ENCODE data around the gene SCAMP5. TPM values are rescaled to one million over a fixed set of nuclear protein-coding genes. Genes with fewer than 3 reads are reported as not detected.

SCAMP5 gene
- total RNA-seq, 1 donor from 2014 or later: 13.9 TPM

DNA sequence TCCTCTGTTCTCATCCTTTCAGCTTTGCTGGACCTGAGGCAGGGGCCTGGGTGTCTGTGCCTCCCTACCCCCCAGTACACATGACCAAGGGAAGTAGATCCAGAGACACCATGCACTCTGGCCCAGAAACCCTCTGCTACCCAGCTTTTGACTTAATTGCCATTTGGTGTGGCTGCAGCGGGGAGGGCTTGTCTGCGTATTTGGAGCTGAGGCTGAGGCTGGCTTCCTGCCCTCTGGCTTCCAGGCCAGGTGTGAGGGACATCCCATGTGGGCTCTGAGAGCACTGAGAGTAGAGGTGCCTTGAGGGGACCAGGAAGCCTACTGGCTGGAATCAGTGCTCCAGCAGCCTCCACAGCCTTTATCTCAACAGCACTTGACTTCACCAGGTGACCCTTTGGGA lies 54.9 kb downstream of the SCAMP5 start:
- no peaks in the 10 kb centered on the region for H3K36me3 ChIP-seq (ENCODE audit: control insufficient read depth, insufficient read depth, low read length)
- TF ChIP-seq, protein P1, sequence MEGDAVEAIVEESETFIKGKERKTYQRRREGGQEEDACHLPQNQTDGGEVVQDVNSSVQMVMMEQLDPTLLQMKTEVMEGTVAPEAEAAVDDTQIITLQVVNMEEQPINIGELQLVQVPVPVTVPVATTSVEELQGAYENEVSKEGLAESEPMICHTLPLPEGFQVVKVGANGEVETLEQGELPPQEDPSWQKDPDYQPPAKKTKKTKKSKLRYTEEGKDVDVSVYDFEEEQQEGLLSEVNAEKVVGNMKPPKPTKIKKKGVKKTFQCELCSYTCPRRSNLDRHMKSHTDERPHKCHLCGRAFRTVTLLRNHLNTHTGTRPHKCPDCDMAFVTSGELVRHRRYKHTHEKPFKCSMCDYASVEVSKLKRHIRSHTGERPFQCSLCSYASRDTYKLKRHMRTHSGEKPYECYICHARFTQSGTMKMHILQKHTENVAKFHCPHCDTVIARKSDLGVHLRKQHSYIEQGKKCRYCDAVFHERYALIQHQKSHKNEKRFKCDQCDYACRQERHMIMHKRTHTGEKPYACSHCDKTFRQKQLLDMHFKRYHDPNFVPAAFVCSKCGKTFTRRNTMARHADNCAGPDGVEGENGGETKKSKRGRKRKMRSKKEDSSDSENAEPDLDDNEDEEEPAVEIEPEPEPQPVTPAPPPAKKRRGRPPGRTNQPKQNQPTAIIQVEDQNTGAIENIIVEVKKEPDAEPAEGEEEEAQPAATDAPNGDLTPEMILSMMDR (IDR thresholded peaks at IDR 0.05; ENCODE audit: insufficient read depth, low read length, poor library complexity, severe bottlenecking): no peak
- no peaks in the 10 kb centered on the region for H3K27me3 ChIP-seq (ENCODE audit: control insufficient read depth, insufficient read depth, low read length)
- no peak for DNase-seq (ENCODE audit: low read depth)
- no peak overlapping the region for H3K4me3 ChIP-seq (ENCODE audit: low read depth, low read length)

DNA sequence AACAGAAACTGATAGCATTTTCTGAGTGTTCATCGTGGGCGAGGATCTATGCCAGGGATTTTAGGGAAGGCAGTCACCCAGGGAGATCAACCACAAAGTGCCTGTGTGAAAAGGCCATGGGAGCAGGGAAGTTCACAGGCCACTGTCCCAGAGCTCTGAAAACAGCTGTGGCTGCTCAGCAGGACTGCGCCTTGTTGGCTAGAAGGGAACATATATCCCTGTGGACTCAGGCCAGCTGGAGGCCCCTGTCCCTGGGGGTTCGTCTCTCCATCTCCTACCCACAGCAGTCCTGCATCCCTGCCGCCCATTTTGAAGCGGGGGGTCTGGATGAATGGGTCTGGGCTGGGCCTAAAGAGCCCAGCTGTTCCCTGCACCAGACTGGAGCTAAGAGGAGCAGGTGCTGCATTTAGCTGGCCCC lies 55.8 kb downstream of the SCAMP5 start:
- H3K27me3 ChIP-seq (ENCODE audit: control insufficient read depth, insufficient read depth, low read length): no peaks in the 10 kb centered on the region
- no peak overlapping the region for H3K4me3 ChIP-seq (ENCODE audit: low read depth, low read length)
- H3K36me3 ChIP-seq (ENCODE audit: control insufficient read depth, insufficient read depth, low read length): no peaks in the 10 kb centered on the region
- TF ChIP-seq, protein P1 (IDR thresholded peaks at IDR 0.05; ENCODE audit: insufficient read depth, low read length, poor library complexity, severe bottlenecking): no peak
- no peak for DNase-seq (ENCODE audit: low read depth)

DNA sequence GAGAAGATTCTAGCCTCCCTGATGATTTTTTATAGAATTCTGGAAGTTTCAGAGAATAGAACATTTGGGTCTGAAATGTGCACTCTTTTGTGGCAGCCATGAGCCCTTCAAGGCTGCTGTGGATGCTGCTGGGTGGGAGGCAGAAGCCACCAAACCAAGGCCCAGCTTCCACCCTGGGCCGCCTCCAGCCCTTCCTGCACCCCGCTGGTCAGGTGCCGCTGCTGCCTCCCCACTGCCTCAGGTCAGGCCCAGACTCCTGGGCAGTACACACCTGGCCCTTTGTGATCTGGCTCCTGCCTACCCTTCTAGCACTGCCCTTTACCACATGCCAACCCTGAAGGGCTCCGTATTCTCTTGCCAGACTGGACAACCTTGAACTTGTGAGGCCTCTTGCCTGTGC lies 56.3 kb downstream of the SCAMP5 start:
- no peaks in the 10 kb centered on the region for H3K27me3 ChIP-seq (ENCODE audit: control insufficient read depth, insufficient read depth, low read length)
- DNase-seq (ENCODE audit: low read depth): no peak
- no peak overlapping the region for H3K4me3 ChIP-seq (ENCODE audit: low read depth, low read length)
- H3K36me3 ChIP-seq (ENCODE audit: control insufficient read depth, insufficient read depth, low read length): no peaks in the 10 kb centered on the region
- TF ChIP-seq, protein P1 (IDR thresholded peaks at IDR 0.05; ENCODE audit: insufficient read depth, low read length, poor library complexity, severe bottlenecking): no peak

DNA sequence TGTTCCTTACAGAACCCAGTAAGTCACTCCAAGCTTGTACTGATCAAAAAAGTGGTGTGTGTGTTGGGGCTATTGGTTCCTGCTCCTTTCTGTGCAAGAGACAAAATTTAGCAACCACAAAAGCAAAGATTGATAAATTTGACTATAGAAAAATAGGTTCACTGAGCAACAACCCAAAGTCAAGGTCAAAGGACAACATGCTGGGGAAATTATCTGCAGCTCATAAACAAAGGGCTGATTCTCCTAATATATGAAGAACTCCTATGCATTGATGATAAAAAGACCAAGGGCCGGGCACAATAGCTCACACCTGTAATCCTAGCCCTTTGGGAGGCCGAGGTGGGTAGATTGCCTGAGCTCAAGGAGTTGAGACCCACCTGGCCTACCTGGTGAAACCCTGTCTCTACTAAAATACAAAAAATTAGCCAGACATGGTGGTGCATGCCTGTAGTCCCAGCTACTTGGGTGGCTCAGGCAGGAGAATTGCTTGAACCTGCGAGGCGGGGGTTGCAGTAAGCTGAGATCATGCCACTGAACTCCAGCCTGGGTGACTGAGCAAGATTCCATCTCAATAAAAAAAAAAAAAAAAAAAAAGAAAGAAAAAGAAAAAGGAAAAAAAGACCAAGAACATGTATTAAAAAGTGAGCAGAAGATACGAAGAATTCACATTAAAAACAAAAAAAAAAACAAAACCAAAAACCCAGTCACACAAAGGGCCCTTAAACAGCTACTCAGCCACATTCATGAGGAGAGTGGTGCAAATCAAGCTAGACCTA lies 57.8 kb downstream of the SCAMP5 start:
- DNase-seq (ENCODE audit: low read depth): no peak
- Histone ChIP-seq H3K36me3 (ENCODE audit: control insufficient read depth, insufficient read depth, low read length) (no peaks in the 10 kb centered on the region), H3K27me3 (ENCODE audit: control insufficient read depth, insufficient read depth, low read length) (no peaks in the 10 kb centered on the region), H3K4me3 (ENCODE audit: low read depth, low read length) (no peak overlapping the region)
- TF ChIP-seq, protein P1 (IDR thresholded peaks at IDR 0.05; ENCODE audit: insufficient read depth, low read length, poor library complexity, severe bottlenecking): no peak

DNA sequence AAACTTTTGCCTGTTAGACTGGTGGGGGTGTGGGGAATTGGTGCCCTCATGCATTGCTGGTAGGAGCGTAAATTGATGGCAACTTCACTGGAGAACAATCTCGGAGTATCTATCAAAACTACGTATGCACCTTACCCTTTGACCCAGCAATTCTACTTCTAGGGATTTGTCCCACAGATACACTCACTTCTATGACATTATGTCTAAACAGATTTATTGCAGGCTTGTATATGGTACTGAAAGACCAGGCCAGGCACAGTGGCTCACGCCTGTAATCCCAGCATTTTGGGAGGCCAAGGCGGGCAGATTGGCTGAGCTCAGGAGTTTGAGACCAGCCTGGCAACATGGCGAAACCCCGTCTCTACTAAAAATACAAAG lies 58.4 kb downstream of the SCAMP5 start:
- DNase-seq (ENCODE audit: low read depth): no peak
- no peak overlapping the region for H3K4me3 ChIP-seq (ENCODE audit: low read depth, low read length)
- H3K27me3 ChIP-seq (ENCODE audit: control insufficient read depth, insufficient read depth, low read length): no peaks in the 10 kb centered on the region
- no peaks in the 10 kb centered on the region for H3K36me3 ChIP-seq (ENCODE audit: control insufficient read depth, insufficient read depth, low read length)
- TF ChIP-seq, protein P1 (IDR thresholded peaks at IDR 0.05; ENCODE audit: insufficient read depth, low read length, poor library complexity, severe bottlenecking): no peak
